Adipocyte (in vitro differentiated cells): ENCODE results near the gene CCDC106.

ENCODE experiments used
- DNase-seq: peaks from one replicate; pipeline ENCODE4 v3.0.0-alpha.2; 2015; ENCODE audit warnings: low read depth
- H3K27me3 ChIP-seq: replicated peaks from 2 replicates; pipeline ENCODE4 v1.7.0; 2013; ENCODE audit warnings: mild to moderate bottlenecking, low read length, moderate library complexity; ENCODE audit not compliant: control insufficient read depth, insufficient read depth
- H3K36me3 ChIP-seq: 2 replicates; pipeline ENCODE4 v1.7.0; 2013; ENCODE audit warnings: low read length, mild to moderate bottlenecking, moderate library complexity; ENCODE audit not compliant: control insufficient read depth, insufficient read depth, severe bottlenecking
- H3K4me1 ChIP-seq: 2 replicates; pipeline ENCODE4 v1.7.0; 2013; ENCODE audit warnings: mild to moderate bottlenecking, low read length, moderate library complexity; ENCODE audit not compliant: control insufficient read depth, insufficient read depth
- H3K4me3 ChIP-seq: 2 replicates; pipeline ENCODE4 v1.7.0; 2013; ENCODE audit warnings: mild to moderate bottlenecking, low read length, moderate library complexity
- H3K9ac ChIP-seq: 2 replicates; pipeline ENCODE4 v1.7.0; 2013; ENCODE audit warnings: mild to moderate bottlenecking, low read length, moderate library complexity
- H3K9me3 ChIP-seq: 2 replicates; pipeline ENCODE4 v1.7.0; 2013; ENCODE audit warnings: mild to moderate bottlenecking, low read length, moderate library complexity; ENCODE audit not compliant: control insufficient read depth

The CCDC106 gene

DNA sequence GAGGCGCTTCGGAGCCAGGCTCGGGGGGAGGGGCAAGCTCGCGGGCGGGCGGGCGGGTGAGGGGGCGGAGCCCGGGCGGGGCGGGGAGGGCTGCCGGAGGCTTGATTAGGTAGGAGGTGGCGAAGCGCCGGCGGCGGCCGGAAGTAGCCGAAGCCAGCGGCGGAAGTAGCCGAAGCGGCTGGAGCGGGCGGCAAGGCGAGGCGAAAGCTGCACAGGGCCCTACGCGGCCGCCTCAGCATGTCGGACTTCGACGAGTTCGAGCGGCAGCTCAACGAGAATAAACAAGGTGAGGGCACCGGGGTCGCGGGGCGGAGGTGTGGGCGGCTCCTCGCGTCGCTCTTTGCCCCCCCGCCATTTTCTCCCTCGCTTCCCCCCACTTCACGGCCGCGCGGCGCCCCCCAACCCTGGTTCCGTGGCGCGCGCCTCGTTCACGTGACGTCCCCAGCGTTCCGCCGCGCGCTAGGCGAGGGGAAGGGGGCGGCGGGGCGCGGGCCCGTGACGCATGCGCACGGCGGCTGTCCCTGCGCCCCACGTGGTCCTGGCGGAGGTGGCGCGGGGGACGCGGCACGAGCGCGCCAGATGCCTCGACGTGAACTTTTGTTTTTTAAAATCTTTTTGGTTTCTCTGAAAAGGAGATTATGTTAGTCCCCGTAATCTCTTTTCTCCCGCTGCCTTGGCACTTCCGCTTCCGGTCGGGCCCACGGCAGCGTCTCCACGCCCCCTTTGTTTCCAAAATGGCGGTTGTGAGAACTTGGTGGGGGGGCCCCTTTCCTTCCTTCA, 7.0 kb downstream of the CCDC106 start, which contains the start of gene U2AF2:
Gene U2AF2, plus strand, starts transcription at position 168 of the 780 bp plus-strand sequence. Its CDS starts 70 bp downstream, at position 238.
- H3K4me1 ChIP-seq: peaks cover 33% of the 10 kb centered on the region
- H3K27me3 ChIP-seq: no peaks in the 10 kb centered on the region
- peaks cover 4% of the 10 kb centered on the region for H3K36me3 ChIP-seq
- DNase-seq: peak; percentile 98
- peak within 1 kb of the TSS; percentile 94 for H3K4me3 ChIP-seq
- peak within 1 kb of the TSS; percentile 100 for H3K9ac ChIP-seq
- H3K9me3 ChIP-seq: no peaks in the 10 kb centered on the region

GRCh38 chr19:55655648-55656040, 7.6 kb downstream of the CCDC106 start:
- Histone ChIP-seq H3K4me3 (peak overlapping the region; percentile 89), H3K4me1 (peaks cover 33% of the 10 kb centered on the region), H3K36me3 (peaks cover 9% of the 10 kb centered on the region), H3K9me3 (no peaks in the 10 kb centered on the region), H3K27me3 (no peaks in the 10 kb centered on the region), H3K9ac (peak overlapping the region; percentile 100)
- DNase-seq: no peak

GRCh38 chr19:55656552-55656951, 8.5 kb downstream of the CCDC106 start:
- no peaks in the 10 kb centered on the region for H3K27me3 ChIP-seq
- peaks cover 19% of the 10 kb centered on the region for H3K36me3 ChIP-seq
- H3K9ac ChIP-seq: peak overlapping the region; percentile 100
- no peak for DNase-seq
- H3K4me3 ChIP-seq: peak overlapping the region; percentile 89
- H3K9me3 ChIP-seq: no peaks in the 10 kb centered on the region
- peaks cover 33% of the 10 kb centered on the region for H3K4me1 ChIP-seq

GRCh38 chr19:55656988-55657747, 9.2 kb downstream of the CCDC106 start:
- peaks cover 33% of the 10 kb centered on the region for H3K4me1 ChIP-seq
- H3K27me3 ChIP-seq: no peaks in the 10 kb centered on the region
- peak overlapping the region; percentile 89 for H3K4me3 ChIP-seq
- H3K36me3 ChIP-seq: peaks cover 23% of the 10 kb centered on the region
- no peaks in the 10 kb centered on the region for H3K9me3 ChIP-seq
- H3K9ac ChIP-seq: peak overlapping the region; percentile 100
- DNase-seq: no peak

GRCh38 chr19:55658846-55659459, 10.9 kb downstream of the CCDC106 start:
- H3K27me3 ChIP-seq: no peaks in the 10 kb centered on the region

DNA sequence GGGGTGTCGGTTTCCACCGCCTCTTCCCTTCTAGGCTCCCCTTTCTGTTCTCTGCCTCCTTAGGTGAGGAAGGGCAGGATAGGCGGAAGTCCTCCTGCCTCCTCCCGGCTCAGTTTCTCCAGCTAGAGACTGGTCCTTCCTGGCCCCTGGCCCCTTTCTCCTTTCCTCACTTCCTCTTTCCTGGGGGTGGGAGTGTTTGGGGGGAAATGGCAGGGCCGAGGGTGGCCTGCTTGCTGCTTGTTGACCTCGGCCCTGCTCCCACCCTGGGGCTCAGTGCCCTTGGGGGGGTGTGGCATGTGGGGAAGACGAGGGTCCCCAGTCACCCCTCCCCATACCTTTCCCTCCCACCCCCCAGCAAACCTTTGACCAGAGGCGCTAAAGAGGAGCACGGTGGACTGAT, 11.8 kb downstream of the CCDC106 start:
- no peak overlapping the region for H3K4me3 ChIP-seq
- no peaks in the 10 kb centered on the region for H3K9me3 ChIP-seq
- peaks cover 45% of the 10 kb centered on the region for H3K36me3 ChIP-seq
- DNase-seq: no peak
- H3K4me1 ChIP-seq: peaks cover 33% of the 10 kb centered on the region
- H3K9ac ChIP-seq: no peak overlapping the region
- no peaks in the 10 kb centered on the region for H3K27me3 ChIP-seq

More at GRCh38 chr19:55658846-55659459, 10.9 kb downstream of the CCDC106 start:
- DNase-seq: no peak
- Histone ChIP-seq H3K4me3 (peak overlapping the region; percentile 35), H3K36me3 (peaks cover 37% of the 10 kb centered on the region), H3K4me1 (peaks cover 33% of the 10 kb centered on the region), H3K9ac (peak overlapping the region; percentile 52), H3K9me3 (no peaks in the 10 kb centered on the region)

DNA sequence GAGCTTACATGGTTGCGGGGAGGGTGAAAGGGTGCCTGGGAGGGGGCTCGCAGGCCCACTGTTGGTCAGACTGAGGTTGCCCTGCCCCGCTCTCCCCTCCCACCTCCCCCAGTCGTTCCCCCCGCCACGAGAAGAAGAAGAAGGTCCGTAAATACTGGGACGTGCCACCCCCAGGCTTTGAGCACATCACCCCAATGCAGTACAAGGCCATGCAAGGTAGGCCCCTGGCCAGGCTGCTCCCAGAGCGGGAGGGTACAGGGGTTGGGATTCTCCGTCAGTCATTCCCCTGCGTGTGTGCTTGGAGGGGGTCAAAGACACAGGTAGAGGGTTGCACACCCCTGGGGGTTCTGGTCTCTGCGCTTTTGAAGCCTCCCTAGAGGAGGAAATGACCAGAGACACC, 12.4 kb downstream of the CCDC106 start:
- Histone ChIP-seq H3K36me3 (peaks cover 50% of the 10 kb centered on the region), H3K9me3 (no peaks in the 10 kb centered on the region), H3K9ac (no peak overlapping the region), H3K4me3 (no peak overlapping the region), H3K27me3 (no peaks in the 10 kb centered on the region), H3K4me1 (peaks cover 33% of the 10 kb centered on the region)
- DNase-seq: no peak

DNA sequence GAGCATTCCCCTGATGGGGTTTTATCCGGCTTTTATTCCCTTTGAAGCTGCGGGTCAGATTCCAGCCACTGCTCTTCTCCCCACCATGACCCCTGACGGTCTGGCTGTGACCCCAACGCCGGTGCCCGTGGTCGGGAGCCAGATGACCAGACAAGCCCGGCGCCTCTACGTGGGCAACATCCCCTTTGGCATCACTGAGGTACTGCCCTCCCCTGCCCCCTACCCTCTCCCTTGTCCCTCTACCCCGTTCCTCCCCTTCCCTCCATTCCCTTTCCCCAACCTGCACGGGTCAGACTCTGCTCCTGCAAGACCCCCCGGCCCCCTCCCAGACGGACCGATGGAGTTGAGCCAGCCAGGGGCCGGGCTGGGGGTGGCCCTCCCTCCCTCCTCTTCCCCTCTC, 13.0 kb downstream of the CCDC106 start:
- Histone ChIP-seq H3K4me3 (no peak overlapping the region), H3K4me1 (peaks cover 30% of the 10 kb centered on the region), H3K9me3 (no peaks in the 10 kb centered on the region), H3K27me3 (no peaks in the 10 kb centered on the region), H3K9ac (no peak overlapping the region), H3K36me3 (peaks cover 56% of the 10 kb centered on the region)
- DNase-seq: no peak

- Histone ChIP-seq H3K4me1 (peaks cover 22% of the 10 kb centered on the region), H3K4me3 (no peak overlapping the region), H3K27me3 (no peaks in the 10 kb centered on the region), H3K9ac (no peak overlapping the region), H3K36me3 (peaks cover 64% of the 10 kb centered on the region), H3K9me3 (no peaks in the 10 kb centered on the region)
- no peak for DNase-seq
These were observed 13.8 kb downstream of the CCDC106 start for GRCh38 chr19:55661826-55662225.

DNA sequence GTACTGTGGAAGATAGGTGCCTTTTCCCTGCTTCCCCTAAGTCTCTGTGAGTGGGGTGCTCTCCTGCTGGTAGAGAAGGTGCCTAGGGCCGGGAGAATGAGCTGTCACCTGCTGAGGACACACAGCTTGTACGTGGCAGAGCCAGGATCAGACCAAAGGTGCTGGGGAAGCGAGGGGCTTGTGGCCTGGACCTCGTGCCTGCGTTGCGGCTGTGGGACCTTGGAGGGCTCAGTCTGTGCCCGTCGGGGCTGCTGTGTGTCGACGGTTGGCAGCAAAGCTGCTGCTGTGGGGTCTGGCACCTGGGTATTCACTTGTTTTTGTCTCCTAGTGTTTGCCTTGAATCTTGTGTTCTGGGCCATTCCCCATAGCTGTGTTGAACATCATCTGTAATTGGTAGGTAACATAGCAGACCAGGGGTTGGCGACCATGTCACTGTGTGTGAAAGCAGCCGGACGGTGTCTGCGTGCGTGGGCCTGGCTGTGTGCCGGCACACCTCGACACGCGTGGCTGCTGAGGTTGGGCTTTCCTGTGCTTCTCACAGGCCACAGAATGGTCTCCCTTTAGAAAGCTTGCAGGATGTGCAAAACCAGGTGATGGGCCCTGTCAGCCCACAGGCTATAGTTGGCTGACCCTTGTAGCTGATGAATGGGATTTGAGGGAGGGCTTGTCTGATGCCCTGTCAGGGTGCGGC, 16.0 kb downstream of the CCDC106 start:
- Histone ChIP-seq H3K9ac (no peak overlapping the region), H3K27me3 (no peaks in the 10 kb centered on the region), H3K4me1 (peaks cover 1% of the 10 kb centered on the region), H3K9me3 (no peaks in the 10 kb centered on the region), H3K4me3 (no peak overlapping the region), H3K36me3 (peaks cover 85% of the 10 kb centered on the region)
- DNase-seq: no peak
